Glutamatergic neuron (in vitro differentiated cells): ENCODE results near the gene NUMB. TPM values are rescaled to one million over a fixed set of nuclear protein-coding genes. Genes with fewer than 3 reads are reported as not detected.
A peak's percentile ranks its signal among the peaks of the same experiment; 100 is the strongest.

Experiments used
- DNase-seq: peaks from one replicate; pipeline ENCODE4 v3.0.0; 2022
- H3K27ac Mint-ChIP-seq: one replicate; pipeline ENCODE4 v1.8.0; 2020; ENCODE audit warnings: mild to moderate bottlenecking, mixed read lengths, inconsistent platforms; ENCODE audit not compliant: unreplicated experiment
- H3K27me3 Mint-ChIP-seq: one replicate; pipeline ENCODE4 v1.8.0; 2020; ENCODE audit warnings: mild to moderate bottlenecking, moderate library complexity, mixed read lengths, inconsistent platforms; ENCODE audit not compliant: unreplicated experiment
- H3K36me3 Mint-ChIP-seq: one replicate; pipeline ENCODE4 v1.8.0; 2020; ENCODE audit warnings: mild to moderate bottlenecking, mixed read lengths, inconsistent platforms; ENCODE audit not compliant: unreplicated experiment
- H3K4me1 Mint-ChIP-seq: one replicate; pipeline ENCODE4 v1.8.0; 2020; ENCODE audit warnings: mild to moderate bottlenecking, low read depth, mixed read lengths, inconsistent platforms; ENCODE audit not compliant: unreplicated experiment
- H3K4me3 Mint-ChIP-seq: one replicate; pipeline ENCODE4 v1.8.0; 2020; ENCODE audit warnings: mild to moderate bottlenecking, mixed read lengths, inconsistent platforms; ENCODE audit not compliant: unreplicated experiment
- H3K9me3 Mint-ChIP-seq: one replicate; pipeline ENCODE4 v1.8.0; 2020; ENCODE audit warnings: mild to moderate bottlenecking, moderate library complexity, mixed read lengths, inconsistent platforms; ENCODE audit not compliant: unreplicated experiment
- CTCF ChIP-seq: fragments of 200-600 bp; sonication (generic); IDR thresholded peaks from one replicate; pipeline ENCODE4 v1.5.0; 2021; ENCODE audit not compliant: partially characterized antibody, unreplicated experiment
- total RNA-seq: library from RNA; stranded (reverse); fragmentation: NEBNext Ultra II Directional; extraction: Animal tissue kit (Norgen Biotek cat#: 25700); gene quantifications from one replicate; pipeline ENCODE4 v1.2.1, GENCODE V29; 2021; ENCODE audit not compliant: unreplicated experiment

Gene NUMB
- total RNA-seq, 1 donor from 2014 or later = 48.0 TPM

- no peak for TF ChIP-seq CTCF
- Mint-ChIP-seq H3K4me3 (no peak overlapping the region), H3K4me1 (peaks cover 11% of the 10 kb centered on the region), H3K9me3 (peaks cover 6% of the 10 kb centered on the region), H3K27me3 (peaks cover 4% of the 10 kb centered on the region), H3K27ac (no peak overlapping the region), H3K36me3 (no peaks in the 10 kb centered on the region)
- DNase-seq = no peak
Measured at GRCh38 chr14:73460691-73461127, 2.4 kb upstream of the NUMB start.

DNA sequence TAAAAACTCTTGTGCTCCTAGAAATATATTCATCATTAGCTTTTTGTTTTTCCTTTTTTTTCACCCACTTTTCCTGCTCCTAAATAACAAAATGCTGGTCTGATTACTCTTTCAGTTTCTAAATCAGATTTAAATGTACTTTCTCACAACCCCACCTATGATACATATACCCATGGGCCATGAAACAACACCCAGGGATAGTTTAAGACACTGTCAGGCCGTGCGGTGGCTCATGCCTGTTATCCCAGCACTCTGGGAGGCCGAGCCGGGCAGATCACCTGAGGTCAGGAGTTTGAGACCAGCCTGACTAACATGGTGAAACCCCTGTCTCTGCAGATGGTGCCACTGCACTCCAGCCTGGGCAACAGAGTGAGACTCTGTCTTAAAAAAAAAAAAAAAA is 1.6 kb upstream of the NUMB start:
- H3K27ac Mint-ChIP-seq = no peak overlapping the region
- no peak for DNase-seq
- H3K4me1 Mint-ChIP-seq = peaks cover 12% of the 10 kb centered on the region
- no peak overlapping the region for H3K4me3 Mint-ChIP-seq
- H3K9me3 Mint-ChIP-seq = peaks cover 6% of the 10 kb centered on the region
- no peak for TF ChIP-seq CTCF
- no peaks in the 10 kb centered on the region for H3K36me3 Mint-ChIP-seq
- H3K27me3 Mint-ChIP-seq = peaks cover 4% of the 10 kb centered on the region

GRCh38 chr14:73457924-73458182 is 493 bp downstream of the NUMB start:
- H3K9me3 Mint-ChIP-seq = peaks cover 6% of the 10 kb centered on the region
- H3K27ac Mint-ChIP-seq = peak overlapping the region; percentile 38
- H3K27me3 Mint-ChIP-seq = peaks cover 4% of the 10 kb centered on the region
- peak overlapping the region; percentile 98 for H3K4me3 Mint-ChIP-seq
- no peak for TF ChIP-seq CTCF
- peaks cover 12% of the 10 kb centered on the region for H3K4me1 Mint-ChIP-seq
- H3K36me3 Mint-ChIP-seq = no peaks in the 10 kb centered on the region
- DNase-seq = no peak

- H3K36me3 Mint-ChIP-seq = no peaks in the 10 kb centered on the region
- H3K9me3 Mint-ChIP-seq = peaks cover 6% of the 10 kb centered on the region
- H3K27ac Mint-ChIP-seq = peak overlapping the region; percentile 70
- no peak for TF ChIP-seq CTCF
- H3K4me1 Mint-ChIP-seq = peaks cover 12% of the 10 kb centered on the region
- peak overlapping the region; percentile 98 for H3K4me3 Mint-ChIP-seq
- peak; percentile 49 for DNase-seq
- H3K27me3 Mint-ChIP-seq = peaks cover 4% of the 10 kb centered on the region
Measured at GRCh38 chr14:73457041-73457923, 1.1 kb downstream of the NUMB start.

- no peak for TF ChIP-seq CTCF
- H3K27me3 Mint-ChIP-seq = peaks cover 4% of the 10 kb centered on the region
- peaks cover 12% of the 10 kb centered on the region for H3K4me1 Mint-ChIP-seq
- H3K9me3 Mint-ChIP-seq = peaks cover 6% of the 10 kb centered on the region
- H3K27ac Mint-ChIP-seq = no peak overlapping the region
- DNase-seq = no peak
- no peaks in the 10 kb centered on the region for H3K36me3 Mint-ChIP-seq
- no peak overlapping the region for H3K4me3 Mint-ChIP-seq
Measured at GRCh38 chr14:73455294-73455693, 3.1 kb downstream of the NUMB start.
